Left lung (tissue), 10 donors: ENCODE data around the gene HRH3. TPM values are rescaled to one million over a fixed set of nuclear protein-coding genes. Genes with fewer than 3 reads are reported as not detected.

Experiments
- ATAC-seq: fragments of 200-7000 bp; cut with Tn5 transposase; one replicate; pipeline ENCODE4 v1.9.1; 2020; ENCODE audit warnings: moderate library complexity
- DNase-seq, 4 donors: peaks; one replicate each; pipeline ENCODE4 v3.0.0-alpha.2; 2013 to 2020
- H3K27ac ChIP-seq, 2 donors: fragments of 200-600 bp; sonication (generic) in 1 of 2; one replicate each; pipeline versions ENCODE4 v1.5.0 to v1.8.0; 2020 to 2021
- H3K27me3 ChIP-seq, 2 donors: fragments of 200-600 bp; sonication (generic) in 1 of 2; one replicate each; pipeline versions ENCODE4 v1.5.0 to v1.8.0; 2020 to 2021
- H3K36me3 ChIP-seq, 2 donors: fragments of 200-600 bp; sonication (generic) in 1 of 2; one replicate each; pipeline versions ENCODE4 v1.5.0 to v1.8.0; 2020 to 2021
- H3K4me1 ChIP-seq, 2 donors: fragments of 200-600 bp; one replicate each; pipeline ENCODE4 v1.8.0; 2021
- H3K4me3 ChIP-seq, 2 donors: fragments of 200-600 bp; sonication (generic) in 1 of 2; one replicate each; pipeline versions ENCODE4 v1.5.0 to v1.8.0; 2020 to 2021; ENCODE audit warnings: mild to moderate bottlenecking in 1 of 2
- H3K9me3 ChIP-seq, 2 donors: fragments of 200-600 bp; sonication (generic) in 1 of 2; one replicate each; pipeline versions ENCODE4 v1.5.0 to v1.8.0; 2020 to 2021
- CTCF ChIP-seq, 2 donors: fragments of 200-600 bp; sonication (generic) in 1 of 2; IDR thresholded peaks; one replicate each; pipeline versions ENCODE4 v1.5.0 to v1.8.0; 2021; ENCODE audit warnings: antibody characterized with exemption in 2 of 2
- intact Hi-C, 2 donors: fragments of 100-400 bp; cut with DNase I; formaldehyde crosslinking; loops; one replicate each; pipeline versions ENCODE4 v1.11.2 to v1.14.2; 2022
- polyA plus RNA-seq, 6 donors: library from polyadenylated mRNA; unstranded; fragments of 120-200 nt; gene quantifications; one replicate each; pipeline ENCODE4 v1.2.1, GENCODE V29; 2013; ENCODE audit not compliant: insufficient read length in 6 of 6
- total RNA-seq, 2 donors: library from RNA; stranded (reverse); fragmentation: NEBNext Ultra II Directional; extraction: Animal tissue kit (Norgen Biotek cat#: 25700); gene quantifications; one replicate each; pipeline ENCODE4 v1.2.1, GENCODE V29; 2021
- donor health status: DM: no; HTN: yes; CAD: no.
- donor health status: DM: no; HTN: no; CAD: no.

HRH3 gene
- total and polyA plus RNA-seq, 8 donors: not detected

GRCh38 chr20:62235001-62235776 lies 15.1 kb upstream of the HRH3 start:
- no peak for TF ChIP-seq CTCF (IDR thresholded peaks at IDR 0.05)
- no peaks in the 10 kb centered on the region for H3K36me3 ChIP-seq
- no peak for ATAC-seq
- no peak overlapping the region for H3K27ac ChIP-seq
- H3K4me3 ChIP-seq: no peak overlapping the region
- H3K27me3 ChIP-seq: peaks cover 0 to 22% of the 10 kb centered on the region in 2 donors
- H3K9me3 ChIP-seq: no peaks in the 10 kb centered on the region
- peaks cover 9 to 21% of the 10 kb centered on the region in 2 donors for H3K4me1 ChIP-seq
- peak in 1 of 4 donors; percentile 53 for DNase-seq
- intact Hi-C loops: no loop called here

GRCh38 chr20:62234339-62234738 lies 14.3 kb upstream of the HRH3 start:
- ATAC-seq (peak; percentile 14), DNase-seq (peak in 2 of 4 donors; percentile 47 to 76)
- H3K4me3 ChIP-seq: no peak overlapping the region
- intact Hi-C loops: no loop called here
- no peak overlapping the region for H3K27ac ChIP-seq
- H3K4me1 ChIP-seq: peaks cover 3 to 12% of the 10 kb centered on the region in 2 donors
- no peaks in the 10 kb centered on the region for H3K9me3 ChIP-seq
- peaks cover 0 to 22% of the 10 kb centered on the region in 2 donors for H3K27me3 ChIP-seq
- no peak for TF ChIP-seq CTCF (IDR thresholded peaks at IDR 0.05)
- no peaks in the 10 kb centered on the region for H3K36me3 ChIP-seq

GRCh38 chr20:62233684-62234083 lies 13.6 kb upstream of the HRH3 start:
- no peak for TF ChIP-seq CTCF (IDR thresholded peaks at IDR 0.05)
- Histone ChIP-seq H3K27me3 (peaks cover 0 to 24% of the 10 kb centered on the region in 2 donors), H3K4me1 (peaks cover 0 to 7% of the 10 kb centered on the region in 2 donors), H3K9me3 (no peaks in the 10 kb centered on the region), H3K27ac (no peak overlapping the region), H3K36me3 (no peaks in the 10 kb centered on the region), H3K4me3 (no peak overlapping the region)
- ATAC-seq (no peak), DNase-seq (no peak)
- intact Hi-C loops: no loop called here

- TF ChIP-seq CTCF (IDR thresholded peaks at IDR 0.05): no peak
- ATAC-seq: no peak
- intact Hi-C loops: no loop called here
These were observed 12.9 kb upstream of the HRH3 start for GRCh38 chr20:62232770-62233645.

GRCh38 chr20:62232194-62232593 lies 12.1 kb upstream of the HRH3 start:
- ATAC-seq (no peak), DNase-seq (peak in 2 of 4 donors; percentile 30 to 52)
- no peaks in the 10 kb centered on the region for H3K4me1 ChIP-seq
- no peak overlapping the region for H3K4me3 ChIP-seq
- H3K36me3 ChIP-seq: no peaks in the 10 kb centered on the region
- no peak for TF ChIP-seq CTCF (IDR thresholded peaks at IDR 0.05)
- H3K27me3 ChIP-seq: peaks cover 0 to 39% of the 10 kb centered on the region in 2 donors
- H3K27ac ChIP-seq: no peak overlapping the region
- intact Hi-C loops: no loop called here
- H3K9me3 ChIP-seq: no peaks in the 10 kb centered on the region

More at GRCh38 chr20:62232770-62233645, 12.9 kb upstream of the HRH3 start:
- peak in 1 of 4 donors; percentile 74 for DNase-seq
- H3K9me3 ChIP-seq: no peaks in the 10 kb centered on the region
- H3K36me3 ChIP-seq: no peaks in the 10 kb centered on the region
- peaks cover 0 to 7% of the 10 kb centered on the region in 2 donors for H3K4me1 ChIP-seq
- H3K27me3 ChIP-seq: peaks cover 0 to 31% of the 10 kb centered on the region in 2 donors
- H3K4me3 ChIP-seq: no peak overlapping the region
- no peak overlapping the region for H3K27ac ChIP-seq
